H9 (cell line): ENCODE data around the gene RGSL1. TPM values are rescaled to one million over a fixed set of nuclear protein-coding genes. Genes with fewer than 3 reads are reported as not detected.

Experiments used
- DNase-seq: peaks from one replicate; pipeline ENCODE4 v3.0.0-alpha.2; 2017
- H2AFZ ChIP-seq: one replicate; pipeline ENCODE4 v1.6.1; 2013; ENCODE audit warnings: mild to moderate bottlenecking, low read length, control low read depth, moderate library complexity
- H2AK5ac ChIP-seq: 2 replicates; pipeline ENCODE4 v1.6.1; 2013; ENCODE audit warnings: low read length, control low read depth, mixed read lengths; ENCODE audit not compliant: insufficient read length
- H2BK120ac ChIP-seq: one replicate; pipeline ENCODE4 v1.6.1; 2013; ENCODE audit warnings: low read depth, mild to moderate bottlenecking, low read length, control low read depth, inconsistent platforms; ENCODE audit not compliant: poor library complexity, severe bottlenecking
- H2BK12ac ChIP-seq: 2 replicates; pipeline ENCODE4 v1.6.1; 2013; ENCODE audit warnings: low read length, control low read depth, mixed read lengths, low read depth; ENCODE audit not compliant: insufficient read length
- H2BK15ac ChIP-seq: 2 replicates; pipeline ENCODE4 v1.6.1; 2013; ENCODE audit warnings: low read depth, low read length, control low read depth
- H2BK20ac ChIP-seq: one replicate; pipeline ENCODE4 v1.6.1; 2013; ENCODE audit warnings: low read depth, mild to moderate bottlenecking, low read length, control low read depth, inconsistent platforms; ENCODE audit not compliant: poor library complexity, severe bottlenecking
- H2BK5ac ChIP-seq: 2 replicates; pipeline ENCODE4 v1.6.1; 2013; ENCODE audit warnings: low read length, control low read depth, mixed read lengths; ENCODE audit not compliant: insufficient read length
- H3K14ac ChIP-seq: 2 replicates; pipeline ENCODE4 v1.6.1; 2013; ENCODE audit warnings: low read length, control low read depth; ENCODE audit not compliant: insufficient read depth
- H3K18ac ChIP-seq: 2 replicates; pipeline ENCODE4 v1.6.1; 2013; ENCODE audit warnings: low read depth, mild to moderate bottlenecking, mixed read lengths, low read length, control low read depth; ENCODE audit not compliant: insufficient read length
- H3K23ac ChIP-seq: 2 replicates; pipeline ENCODE4 v1.6.1; 2013; ENCODE audit warnings: low read length, control low read depth, mixed read lengths, low read depth; ENCODE audit not compliant: insufficient read length
- H3K23me2 ChIP-seq: 2 replicates; pipeline ENCODE4 v1.6.1; 2013; ENCODE audit warnings: low read depth, mild to moderate bottlenecking, mixed read lengths, low read length, control low read depth; ENCODE audit not compliant: insufficient read length, poor library complexity, severe bottlenecking
- H3K27ac ChIP-seq: 2 replicates; pipeline ENCODE4 v1.5.1; 2013; ENCODE audit warnings: low read length, control low read depth, mixed read lengths, low read depth; ENCODE audit not compliant: insufficient read length
- H3K27me3 ChIP-seq: 2 replicates; pipeline ENCODE4 v1.6.1; 2013; ENCODE audit warnings: low read length, control low read depth, inconsistent platforms; ENCODE audit not compliant: insufficient read depth
- H3K4ac ChIP-seq: 2 replicates; pipeline ENCODE4 v1.6.1; 2013; ENCODE audit warnings: low read depth, mild to moderate bottlenecking, control low read depth, inconsistent platforms, low read length, moderate library complexity
- H3K4me1 ChIP-seq: 2 replicates; pipeline ENCODE4 v1.6.1; 2013; ENCODE audit warnings: low read length, control low read depth, inconsistent platforms; ENCODE audit not compliant: insufficient read depth
- H3K4me2 ChIP-seq: 2 replicates; pipeline ENCODE4 v1.6.1; 2013; ENCODE audit warnings: low read length, control low read depth, mixed read lengths; ENCODE audit not compliant: insufficient read length, insufficient read depth
- H3K56ac ChIP-seq: 2 replicates; pipeline ENCODE4 v1.6.1; 2013; ENCODE audit warnings: low read depth, mild to moderate bottlenecking, mixed read lengths, low read length, control low read depth; ENCODE audit not compliant: insufficient read length
- H3K79me1 ChIP-seq: 2 replicates; pipeline ENCODE4 v1.6.1; 2013; ENCODE audit warnings: low read depth, mild to moderate bottlenecking, moderate library complexity, low read length, control low read depth, inconsistent platforms; ENCODE audit not compliant: insufficient read depth, poor library complexity, severe bottlenecking
- H3K79me2 ChIP-seq: 2 replicates; pipeline ENCODE4 v1.6.1; 2013; ENCODE audit warnings: low read length, control low read depth, inconsistent platforms; ENCODE audit not compliant: insufficient read depth
- H3K9ac ChIP-seq: 2 replicates; pipeline ENCODE4 v1.6.1; 2013; ENCODE audit warnings: low read length, control low read depth, mixed read lengths; ENCODE audit not compliant: insufficient read length; ENCODE audit errors: extremely low read depth
- H3K9me3 ChIP-seq: one replicate; pipeline ENCODE4 v1.6.1; 2013; ENCODE audit warnings: low read depth, low read length, inconsistent platforms; ENCODE audit not compliant: control insufficient read depth
- H3T11ph ChIP-seq: one replicate; pipeline ENCODE4 v1.6.1; 2013; ENCODE audit warnings: mild to moderate bottlenecking, low read length, control low read depth, inconsistent platforms
- H4K20me1 ChIP-seq: one replicate; pipeline ENCODE4 v1.6.1; 2013; ENCODE audit not compliant: control insufficient read depth, insufficient read length, insufficient read depth
- H4K5ac ChIP-seq: 2 replicates; pipeline ENCODE4 v1.6.1; 2013; ENCODE audit warnings: low read depth, mild to moderate bottlenecking, mixed read lengths, low read length, control low read depth; ENCODE audit not compliant: insufficient read length
- H4K8ac ChIP-seq: replicated peaks from 2 replicates; pipeline ENCODE4 v1.6.1; 2013; ENCODE audit warnings: low read length, control low read depth, mixed read lengths, low read depth; ENCODE audit not compliant: insufficient read length
- H4K91ac ChIP-seq: 2 replicates; pipeline ENCODE4 v1.6.1; 2013; ENCODE audit warnings: low read depth, mild to moderate bottlenecking, moderate library complexity, mixed read lengths, low read length, control low read depth; ENCODE audit not compliant: insufficient read length
- H3K27ac Mint-ChIP-seq, 3 experiments: 2 replicates in 2 of 3; 3 replicates in 1 of 3; pipeline ENCODE4 v1.8.0; 2020 to 2021; ENCODE audit warnings: mixed read lengths in 3 of 3, mild to moderate bottlenecking in 1 of 3, moderate library complexity in 1 of 3
- H3K27me3 Mint-ChIP-seq: 2 replicates; pipeline ENCODE4 v1.8.0; 2021; ENCODE audit warnings: low read depth, mild to moderate bottlenecking, moderate library complexity, mixed read lengths
- H3K36me3 Mint-ChIP-seq, 3 experiments: 2 replicates in 2 of 3; 3 replicates in 1 of 3; pipeline ENCODE4 v1.8.0; 2020 to 2021; ENCODE audit warnings: low read depth in 3 of 3, mixed read lengths in 3 of 3; ENCODE audit not compliant: insufficient read depth in 1 of 3
- H3K4me1 Mint-ChIP-seq, 2 experiments: 2 replicates each; pipeline ENCODE4 v1.8.0; 2020; ENCODE audit warnings: mixed read lengths in 2 of 2
- H3K4me3 Mint-ChIP-seq, 2 experiments: 2 replicates in 1 of 2; 3 replicates in 1 of 2; pipeline ENCODE4 v1.8.0; 2020 to 2021; ENCODE audit warnings: mild to moderate bottlenecking in 2 of 2, mixed read lengths in 2 of 2, moderate library complexity in 1 of 2
- H3K9me3 Mint-ChIP-seq, 2 experiments: 2 replicates in 1 of 2; 3 replicates in 1 of 2; pipeline ENCODE4 v1.8.0; 2020; ENCODE audit warnings: mild to moderate bottlenecking in 2 of 2, mixed read lengths in 2 of 2, moderate library complexity in 1 of 2
- WGBS: extraction: QIAGEN DNeasy Blood & Tissue Kit; methylation state at CpG from one replicate; pipeline ENCODE4 v1.1.7; 2013; ENCODE audit warnings: missing lambda C conversion rate, low lambda C conversion rate, mixed read lengths; ENCODE audit not compliant: insufficient read length; ENCODE audit errors: extremely low coverage; 5-methylcytosine and 5-hydroxymethylcytosine counted together
- total RNA-seq: library from RNA; stranded (reverse); gene quantifications from 2 replicates; pipeline ENCODE4 v1.2.1, GENCODE V29; 2021
- TF ChIP-seq, protein P1 (sequence below): fragments of 200-600 bp; sonication (generic); conservative IDR thresholded peaks from 3 replicates; pipeline ENCODE4 v1.8.0; 2021; ENCODE audit warnings: antibody characterized with exemption, mild to moderate bottlenecking

RGSL1 gene
- total RNA-seq, 1 experiment from 2014 or later = not detected

DNA sequence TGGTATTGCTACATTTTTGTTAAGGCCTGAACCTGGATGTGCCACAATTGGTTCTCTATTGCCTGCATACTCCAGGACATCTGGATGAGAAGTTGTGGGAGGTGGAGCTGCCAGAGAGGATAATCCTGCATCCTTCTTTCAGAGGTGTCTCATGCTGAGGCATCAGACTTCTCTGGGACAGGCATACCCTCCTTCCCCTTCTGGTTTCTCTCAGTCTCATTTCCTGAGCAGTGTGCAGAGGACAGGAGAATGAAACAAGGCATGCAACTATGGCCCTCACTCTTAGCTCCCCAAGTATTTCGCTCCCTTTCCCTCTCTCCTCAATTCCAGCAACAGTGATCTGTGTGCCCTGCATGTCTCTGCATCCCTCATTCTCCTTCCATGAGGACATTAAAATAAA lies 7.6 kb upstream of the RGSL1 start:
- Histone ChIP-seq H4K5ac (no peak overlapping the region), H2BK12ac (no peak overlapping the region), H2BK120ac (no peak overlapping the region), H4K20me1 (no peaks in the 10 kb centered on the region), H4K91ac (no peak overlapping the region), H3K18ac (no peak overlapping the region), H3K27me3 (no peaks in the 10 kb centered on the region), H2AK5ac (no peak overlapping the region), H3K14ac (no peak overlapping the region), H3T11ph (no peak overlapping the region), H2AFZ (no peak overlapping the region), H2BK15ac (no peak overlapping the region), H2BK20ac (no peak overlapping the region), H3K4me1 (no peaks in the 10 kb centered on the region), H3K9me3 (no peaks in the 10 kb centered on the region), H3K4me2 (no peak overlapping the region), H3K79me1 (no peaks in the 10 kb centered on the region), H3K56ac (no peak overlapping the region), H3K9ac (no peak overlapping the region), H3K23me2 (no peaks in the 10 kb centered on the region), H3K27ac (no peak overlapping the region), H3K4ac (no peak overlapping the region), H3K23ac (no peak overlapping the region), H2BK5ac (no peak overlapping the region), H3K79me2 (no peaks in the 10 kb centered on the region), H4K8ac (no peak overlapping the region)
- WGBS = no CpG with 5 or more reads among the region's 1 CpG
- Mint-ChIP-seq H3K36me3 (peaks cover 4 to 10% (median 10%) of the 10 kb centered on the region in 3 experiments; a peak in 6 of 7 replicates), H3K4me3 (no peak overlapping the region), H3K27me3 (peaks cover 2% of the 10 kb centered on the region; the same call in 1 of the 2 replicates), H3K27ac (no peak overlapping the region; a peak in 1 of 7 replicates), H3K4me1 (peaks cover 12 to 23% of the 10 kb centered on the region in 2 experiments), H3K9me3 (peaks cover 21% of the 10 kb centered on the region in 2 experiments)
- DNase-seq = no peak
- TF ChIP-seq, protein P1, sequence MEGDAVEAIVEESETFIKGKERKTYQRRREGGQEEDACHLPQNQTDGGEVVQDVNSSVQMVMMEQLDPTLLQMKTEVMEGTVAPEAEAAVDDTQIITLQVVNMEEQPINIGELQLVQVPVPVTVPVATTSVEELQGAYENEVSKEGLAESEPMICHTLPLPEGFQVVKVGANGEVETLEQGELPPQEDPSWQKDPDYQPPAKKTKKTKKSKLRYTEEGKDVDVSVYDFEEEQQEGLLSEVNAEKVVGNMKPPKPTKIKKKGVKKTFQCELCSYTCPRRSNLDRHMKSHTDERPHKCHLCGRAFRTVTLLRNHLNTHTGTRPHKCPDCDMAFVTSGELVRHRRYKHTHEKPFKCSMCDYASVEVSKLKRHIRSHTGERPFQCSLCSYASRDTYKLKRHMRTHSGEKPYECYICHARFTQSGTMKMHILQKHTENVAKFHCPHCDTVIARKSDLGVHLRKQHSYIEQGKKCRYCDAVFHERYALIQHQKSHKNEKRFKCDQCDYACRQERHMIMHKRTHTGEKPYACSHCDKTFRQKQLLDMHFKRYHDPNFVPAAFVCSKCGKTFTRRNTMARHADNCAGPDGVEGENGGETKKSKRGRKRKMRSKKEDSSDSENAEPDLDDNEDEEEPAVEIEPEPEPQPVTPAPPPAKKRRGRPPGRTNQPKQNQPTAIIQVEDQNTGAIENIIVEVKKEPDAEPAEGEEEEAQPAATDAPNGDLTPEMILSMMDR = no peak
